OCI-LY1 (cell line): ENCODE measurements around the gene CCDC28A.

Experiments used
- CTCF ChIP-seq: fragments of 200-600 bp; sonication (generic), shearing (Covaris generic); IDR thresholded peaks from 2 replicates; pipeline ENCODE4 v1.5.1; 2017; ENCODE audit warnings: mild to moderate bottlenecking, antibody characterized with exemption, low read length, moderate library complexity, mixed read lengths
- EZH2 ChIP-seq: fragments of 200-600 bp; sonication (generic), shearing (Covaris generic); IDR thresholded peaks from 2 replicates; pipeline ENCODE4 v1.8.0; 2017; ENCODE audit warnings: borderline replicate concordance, mixed run types, mild to moderate bottlenecking, antibody characterized with exemption, low read length, moderate library complexity, mixed read lengths

DNA sequence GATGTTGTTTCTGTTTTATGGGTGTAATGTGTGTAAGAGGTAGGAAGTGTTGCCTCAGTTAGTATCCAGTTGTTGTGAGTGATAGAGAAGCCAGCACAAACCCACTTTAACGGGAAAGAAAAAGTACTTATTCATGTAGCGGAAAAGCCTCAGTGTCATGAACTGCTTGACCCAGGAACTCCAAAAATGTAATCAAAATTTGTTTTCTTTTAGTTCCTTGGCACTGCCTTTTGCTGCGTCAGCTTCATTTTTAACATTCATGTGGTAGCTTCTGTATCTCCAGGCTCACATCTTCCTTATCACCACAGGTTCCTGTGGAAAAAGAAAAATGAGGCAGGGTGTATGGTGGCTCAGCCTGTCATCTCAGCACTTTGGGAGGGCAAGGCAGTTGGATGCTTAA lies 46.4 kb upstream of the CCDC28A start:
- TF ChIP-seq CTCF, result no peak
- no peak for TF ChIP-seq EZH2
